NB4 (cell line): ENCODE results near the gene NEIL3.
A peak's percentile ranks its signal among the peaks of the same experiment; 100 is the strongest.

Experiments used
- DNase-seq: peaks from one replicate; pipeline ENCODE4 v3.0.0; 2010; ENCODE audit warnings: low read depth
- H3K4me3 ChIP-seq: one replicate; pipeline ENCODE4 v1.5.1; 2011; ENCODE audit warnings: mild to moderate bottlenecking, low read depth, low read length, moderate library complexity
- MYC ChIP-seq: IDR thresholded peaks from 2 replicates; pipeline ENCODE4 v1.6.1; 2011; ENCODE audit warnings: low read depth, low read length
- POLR2A ChIP-seq: IDR thresholded peaks from 2 replicates; pipeline ENCODE4 v1.6.1; 2011; ENCODE audit warnings: mild to moderate bottlenecking; ENCODE audit not compliant: insufficient read length; ENCODE audit errors: extremely low read depth
- TF ChIP-seq, protein P1 (sequence below): IDR thresholded peaks from 2 replicates; pipeline ENCODE4 v1.6.1; 2011; ENCODE audit warnings: low read depth, low read length
- TF ChIP-seq, protein P2 (sequence below): IDR thresholded peaks from one replicate; pipeline ENCODE4 v1.5.1; 2012; ENCODE audit warnings: low read depth, low read length

The NEIL3 gene, protein sequence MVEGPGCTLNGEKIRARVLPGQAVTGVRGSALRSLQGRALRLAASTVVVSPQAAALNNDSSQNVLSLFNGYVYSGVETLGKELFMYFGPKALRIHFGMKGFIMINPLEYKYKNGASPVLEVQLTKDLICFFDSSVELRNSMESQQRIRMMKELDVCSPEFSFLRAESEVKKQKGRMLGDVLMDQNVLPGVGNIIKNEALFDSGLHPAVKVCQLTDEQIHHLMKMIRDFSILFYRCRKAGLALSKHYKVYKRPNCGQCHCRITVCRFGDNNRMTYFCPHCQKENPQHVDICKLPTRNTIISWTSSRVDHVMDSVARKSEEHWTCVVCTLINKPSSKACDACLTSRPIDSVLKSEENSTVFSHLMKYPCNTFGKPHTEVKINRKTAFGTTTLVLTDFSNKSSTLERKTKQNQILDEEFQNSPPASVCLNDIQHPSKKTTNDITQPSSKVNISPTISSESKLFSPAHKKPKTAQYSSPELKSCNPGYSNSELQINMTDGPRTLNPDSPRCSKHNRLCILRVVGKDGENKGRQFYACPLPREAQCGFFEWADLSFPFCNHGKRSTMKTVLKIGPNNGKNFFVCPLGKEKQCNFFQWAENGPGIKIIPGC

DNA sequence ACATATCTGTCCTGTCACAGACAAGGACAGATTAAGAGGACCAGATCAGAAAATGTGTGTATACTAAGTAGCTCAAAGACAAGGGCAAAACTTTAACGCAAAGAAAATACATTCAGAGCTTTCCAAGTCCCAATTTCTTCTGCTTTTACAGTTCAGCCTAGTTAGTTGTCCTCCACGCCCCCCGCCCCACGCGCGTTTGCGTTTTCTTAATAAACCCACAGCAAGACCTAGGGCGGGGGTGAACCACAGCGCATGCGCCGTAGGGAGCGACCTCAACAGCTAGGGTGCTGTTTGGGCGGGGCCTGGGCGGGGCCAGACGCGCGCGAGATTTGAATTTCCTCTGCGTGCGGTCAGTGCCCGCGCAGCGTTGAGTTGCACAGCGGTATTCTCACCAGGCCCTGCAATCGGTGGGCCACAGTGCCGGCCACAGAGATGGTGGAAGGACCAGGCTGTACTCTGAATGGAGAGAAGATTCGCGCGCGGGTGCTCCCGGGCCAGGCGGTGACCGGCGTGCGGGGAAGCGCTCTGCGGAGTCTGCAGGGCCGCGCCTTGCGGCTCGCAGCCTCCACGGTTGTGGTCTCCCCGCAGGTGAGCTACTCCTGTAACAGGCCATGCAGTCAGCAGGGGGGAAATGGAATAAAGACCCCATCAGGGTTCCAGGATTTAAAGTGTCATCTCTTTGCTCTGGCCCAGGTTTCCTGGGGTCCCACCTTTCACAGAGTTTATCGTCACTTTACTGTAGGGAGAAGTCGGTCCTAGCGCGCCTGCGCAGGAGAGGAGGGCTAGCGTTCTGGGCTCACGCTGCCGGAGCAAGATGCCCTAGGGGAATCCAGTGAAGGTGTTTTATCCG, at the start of gene NEIL3:
NEIL3 (plus strand) TSS at position 353 of the 850 bp plus-strand sequence; CDS start at position 433, 80 bp downstream.
- peak; percentile 96 for DNase-seq
- TF ChIP-seq, protein P1, sequence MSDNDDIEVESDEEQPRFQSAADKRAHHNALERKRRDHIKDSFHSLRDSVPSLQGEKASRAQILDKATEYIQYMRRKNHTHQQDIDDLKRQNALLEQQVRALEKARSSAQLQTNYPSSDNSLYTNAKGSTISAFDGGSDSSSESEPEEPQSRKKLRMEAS = no peak; the same call in 1 of the 2 replicates
- TF ChIP-seq, protein P2, sequence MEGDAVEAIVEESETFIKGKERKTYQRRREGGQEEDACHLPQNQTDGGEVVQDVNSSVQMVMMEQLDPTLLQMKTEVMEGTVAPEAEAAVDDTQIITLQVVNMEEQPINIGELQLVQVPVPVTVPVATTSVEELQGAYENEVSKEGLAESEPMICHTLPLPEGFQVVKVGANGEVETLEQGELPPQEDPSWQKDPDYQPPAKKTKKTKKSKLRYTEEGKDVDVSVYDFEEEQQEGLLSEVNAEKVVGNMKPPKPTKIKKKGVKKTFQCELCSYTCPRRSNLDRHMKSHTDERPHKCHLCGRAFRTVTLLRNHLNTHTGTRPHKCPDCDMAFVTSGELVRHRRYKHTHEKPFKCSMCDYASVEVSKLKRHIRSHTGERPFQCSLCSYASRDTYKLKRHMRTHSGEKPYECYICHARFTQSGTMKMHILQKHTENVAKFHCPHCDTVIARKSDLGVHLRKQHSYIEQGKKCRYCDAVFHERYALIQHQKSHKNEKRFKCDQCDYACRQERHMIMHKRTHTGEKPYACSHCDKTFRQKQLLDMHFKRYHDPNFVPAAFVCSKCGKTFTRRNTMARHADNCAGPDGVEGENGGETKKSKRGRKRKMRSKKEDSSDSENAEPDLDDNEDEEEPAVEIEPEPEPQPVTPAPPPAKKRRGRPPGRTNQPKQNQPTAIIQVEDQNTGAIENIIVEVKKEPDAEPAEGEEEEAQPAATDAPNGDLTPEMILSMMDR = no peak
- TF ChIP-seq MYC (peak; percentile 29; the same call in 1 of the 2 replicates), POLR2A (peak; percentile 91)
- peak within 1 kb of the TSS; percentile 82 for H3K4me3 ChIP-seq

DNA sequence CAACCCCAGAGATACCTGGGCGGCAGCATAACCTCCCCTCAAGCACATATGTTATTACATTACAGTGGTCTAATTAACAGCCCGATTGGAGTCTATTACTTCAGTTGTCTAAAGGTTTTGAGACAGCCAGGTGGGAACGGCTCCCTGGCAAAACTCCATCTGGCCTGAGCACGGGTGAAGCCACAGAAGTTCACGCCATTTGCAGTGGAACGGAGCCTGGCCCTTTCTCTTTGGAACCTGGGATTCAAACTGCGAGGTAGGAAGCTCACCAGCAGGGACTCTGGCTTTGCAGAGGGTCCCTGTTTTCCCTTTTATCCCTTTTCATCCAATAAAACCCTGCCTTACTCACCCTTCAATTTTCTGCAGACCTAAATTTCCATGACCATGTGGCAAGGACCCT, 45.9 kb upstream of the NEIL3 start:
- TF ChIP-seq, protein P2 = no peak
- TF ChIP-seq POLR2A = no peak
- TF ChIP-seq MYC = no peak
- TF ChIP-seq, protein P1 = no peak
- no peak overlapping the region for H3K4me3 ChIP-seq
- DNase-seq = no peak

DNA sequence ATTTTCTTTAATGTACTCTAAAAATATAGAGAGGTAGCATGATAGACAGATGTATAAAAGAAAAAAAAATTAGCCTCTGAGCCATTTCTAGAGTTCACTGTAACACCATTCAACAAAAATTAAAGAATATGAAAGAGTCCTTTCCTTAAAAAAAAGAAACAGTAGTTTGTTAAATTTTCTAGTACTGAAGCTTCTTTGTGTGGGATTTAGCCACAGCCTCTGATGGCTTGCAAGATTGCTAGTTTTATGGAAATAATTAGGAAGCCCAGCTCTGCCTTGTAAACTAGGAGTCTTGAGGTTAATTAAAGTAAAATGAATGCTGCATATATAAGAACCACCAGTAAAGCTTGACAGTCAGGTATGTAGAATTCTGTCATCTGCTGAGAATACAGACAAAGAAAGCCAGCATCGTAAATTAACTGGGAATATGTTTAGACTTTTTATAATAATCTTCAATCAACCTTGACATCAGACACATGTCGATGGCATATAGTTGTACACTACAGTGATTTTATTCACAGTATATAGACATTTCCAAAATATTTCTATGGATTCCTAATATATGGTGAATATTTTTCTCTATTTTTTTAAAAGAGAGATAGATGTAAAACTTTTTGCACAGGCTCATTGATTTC, 44.8 kb upstream of the NEIL3 start:
- DNase-seq = no peak
- TF ChIP-seq MYC (no peak), POLR2A (no peak)
- TF ChIP-seq, protein P1 = no peak
- TF ChIP-seq, protein P2 = no peak
- H3K4me3 ChIP-seq = no peak overlapping the region

DNA sequence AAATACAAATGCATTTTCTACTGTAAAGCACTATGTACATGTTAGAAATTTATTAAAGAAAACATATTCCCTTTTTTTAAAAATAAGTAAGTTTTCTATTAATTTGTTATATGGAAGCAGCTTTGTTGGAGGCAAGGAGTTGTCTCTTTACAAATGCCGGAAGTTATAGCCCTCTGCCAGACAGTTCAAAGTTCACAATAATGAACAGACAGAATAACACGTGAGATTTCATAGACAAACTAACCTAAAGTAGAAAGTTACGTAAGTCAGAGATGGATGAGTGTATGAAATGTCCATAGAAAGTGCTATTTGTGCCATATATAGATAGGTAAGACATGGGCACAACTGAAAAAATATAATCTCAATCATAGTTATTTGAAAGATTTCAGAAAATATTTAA, 43.9 kb upstream of the NEIL3 start:
- no peak for DNase-seq
- TF ChIP-seq POLR2A (no peak), MYC (no peak)
- TF ChIP-seq, protein P1 = no peak
- TF ChIP-seq, protein P2 = no peak
- H3K4me3 ChIP-seq = no peak overlapping the region

DNA sequence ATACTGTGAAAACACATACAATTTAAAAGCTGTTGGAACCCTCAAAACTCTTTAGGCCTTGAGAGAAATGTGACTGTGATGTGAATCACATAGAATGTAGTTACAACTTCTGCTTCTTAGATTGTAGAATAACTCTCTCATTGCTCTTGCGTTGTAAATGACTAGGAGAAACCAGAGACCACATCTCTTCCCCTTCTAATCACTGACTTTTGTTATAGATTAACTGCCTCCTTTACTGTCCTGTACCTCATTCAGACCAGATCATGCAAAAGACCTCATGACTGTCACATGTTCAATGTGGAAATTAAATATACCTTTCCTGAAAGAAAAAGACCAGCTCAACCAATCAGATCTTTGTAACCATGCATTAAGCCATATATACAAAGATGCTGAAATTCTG, 43.2 kb upstream of the NEIL3 start:
- DNase-seq = peak; percentile 23
- H3K4me3 ChIP-seq = no peak overlapping the region
- TF ChIP-seq, protein P1 = no peak
- TF ChIP-seq, protein P2 = no peak
- TF ChIP-seq MYC = no peak
- no peak for TF ChIP-seq POLR2A
